ENCODE data around the gene CYRIA. TPM values are rescaled to one million over a fixed set of nuclear protein-coding genes. Genes with fewer than 3 reads are reported as not detected.

Gene CYRIA
- total and polyA plus RNA-seq, 9 donors, result 4.0 to 21.3 (median 13.2) TPM

DNA sequence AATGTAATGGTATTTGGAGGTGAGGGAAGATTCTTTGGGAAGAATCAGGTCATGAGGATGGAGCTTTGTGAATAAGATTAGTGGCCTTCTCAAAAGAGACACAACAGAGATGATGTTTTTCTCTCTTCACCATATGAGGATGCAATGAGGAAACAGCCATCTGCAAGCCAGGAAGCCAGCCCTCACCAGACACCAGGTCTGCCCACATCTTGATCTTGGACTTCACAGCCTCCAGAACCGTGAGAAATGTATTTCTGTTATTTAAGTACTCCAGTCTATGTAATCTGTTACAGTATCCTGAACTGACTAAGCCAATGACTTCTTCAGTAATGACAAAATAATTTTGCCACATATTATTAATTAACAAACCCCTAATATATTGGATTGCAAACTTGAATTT, 28.3 kb downstream of the CYRIA start:
- Histone ChIP-seq H3K36me3 (no peaks in the 10 kb centered on the region), H3K4me1 (ENCODE audit: insufficient read depth) (peaks cover 20% of the 10 kb centered on the region), H3K27ac (no peak overlapping the region), H3K4me3 (no peak overlapping the region), H3K27me3 (no peaks in the 10 kb centered on the region), H3K9me3 (no peaks in the 10 kb centered on the region)
- WGBS, 3 donors, result 87 to 98% (median 94%) methylated on average over 1 of the region's 1 CpG
- TF ChIP-seq, protein P1, sequence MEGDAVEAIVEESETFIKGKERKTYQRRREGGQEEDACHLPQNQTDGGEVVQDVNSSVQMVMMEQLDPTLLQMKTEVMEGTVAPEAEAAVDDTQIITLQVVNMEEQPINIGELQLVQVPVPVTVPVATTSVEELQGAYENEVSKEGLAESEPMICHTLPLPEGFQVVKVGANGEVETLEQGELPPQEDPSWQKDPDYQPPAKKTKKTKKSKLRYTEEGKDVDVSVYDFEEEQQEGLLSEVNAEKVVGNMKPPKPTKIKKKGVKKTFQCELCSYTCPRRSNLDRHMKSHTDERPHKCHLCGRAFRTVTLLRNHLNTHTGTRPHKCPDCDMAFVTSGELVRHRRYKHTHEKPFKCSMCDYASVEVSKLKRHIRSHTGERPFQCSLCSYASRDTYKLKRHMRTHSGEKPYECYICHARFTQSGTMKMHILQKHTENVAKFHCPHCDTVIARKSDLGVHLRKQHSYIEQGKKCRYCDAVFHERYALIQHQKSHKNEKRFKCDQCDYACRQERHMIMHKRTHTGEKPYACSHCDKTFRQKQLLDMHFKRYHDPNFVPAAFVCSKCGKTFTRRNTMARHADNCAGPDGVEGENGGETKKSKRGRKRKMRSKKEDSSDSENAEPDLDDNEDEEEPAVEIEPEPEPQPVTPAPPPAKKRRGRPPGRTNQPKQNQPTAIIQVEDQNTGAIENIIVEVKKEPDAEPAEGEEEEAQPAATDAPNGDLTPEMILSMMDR (IDR thresholded peaks at IDR 0.05), result no peak
- TF ChIP-seq EP300 (IDR thresholded peaks at IDR 0.05) (no peak), POLR2A (IDR thresholded peaks at IDR 0.05) (no peak)
- intact Hi-C loops (cut with DNase I), result no loop called here
- DNase-seq, result no peak

DNA sequence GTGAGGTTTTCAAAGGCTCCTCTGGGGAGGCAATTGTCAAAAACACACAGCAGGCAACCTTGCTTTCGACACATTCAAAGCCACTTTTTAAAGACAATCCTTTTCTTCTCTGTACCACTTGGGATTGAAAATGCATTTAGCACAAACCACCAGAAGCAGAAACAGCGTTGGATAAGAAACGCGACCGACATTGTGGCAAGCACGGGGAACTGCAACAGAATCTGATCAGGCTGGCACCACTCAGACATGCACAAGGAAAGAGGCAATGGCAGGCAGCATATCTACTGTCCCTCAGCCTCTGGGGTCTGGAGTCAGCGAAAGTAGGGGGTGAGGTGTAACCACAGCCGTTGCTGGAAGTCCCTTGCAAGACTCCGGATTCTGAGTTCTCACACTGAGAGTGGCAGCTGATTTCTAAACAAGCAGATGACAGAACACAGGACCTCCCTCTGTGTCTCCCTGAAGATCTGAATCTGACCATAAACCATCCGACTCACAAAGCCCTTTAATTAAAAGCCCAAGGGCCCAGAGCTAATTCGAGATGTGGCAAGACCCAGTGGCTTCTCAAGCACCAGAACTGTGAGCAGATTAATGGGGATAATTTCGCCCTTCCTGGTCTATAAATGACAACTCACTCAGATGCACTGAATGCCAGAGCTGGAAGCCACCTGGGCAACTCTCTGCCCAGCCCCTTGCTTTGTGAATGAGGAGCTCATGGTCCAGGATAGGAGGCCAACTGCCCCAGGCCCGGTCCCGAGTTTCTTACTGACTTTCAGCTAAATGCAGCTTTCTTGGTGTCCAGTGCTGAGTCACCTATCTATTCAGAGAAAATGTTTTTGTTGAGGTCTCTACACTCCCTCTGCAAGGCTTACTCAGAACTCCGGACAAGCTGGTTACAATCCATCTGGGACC, 29.6 kb downstream of the CYRIA start:
- Histone ChIP-seq H3K9me3 (no peaks in the 10 kb centered on the region), H3K27ac (no peak overlapping the region), H3K36me3 (no peaks in the 10 kb centered on the region), H3K4me1 (ENCODE audit: insufficient read depth) (peaks cover 23% of the 10 kb centered on the region), H3K4me3 (no peak overlapping the region), H3K27me3 (no peaks in the 10 kb centered on the region)
- TF ChIP-seq POLR2A (IDR thresholded peaks at IDR 0.05) (no peak), EP300 (IDR thresholded peaks at IDR 0.05) (no peak)
- TF ChIP-seq, protein P1 (IDR thresholded peaks at IDR 0.05), result no peak
- intact Hi-C loops (cut with DNase I), result no loop called here
- no peak for DNase-seq
- 69 to 82% (median 81%) methylated on average over 15 of the region's 15 CpGs for WGBS, 3 donors

DNA sequence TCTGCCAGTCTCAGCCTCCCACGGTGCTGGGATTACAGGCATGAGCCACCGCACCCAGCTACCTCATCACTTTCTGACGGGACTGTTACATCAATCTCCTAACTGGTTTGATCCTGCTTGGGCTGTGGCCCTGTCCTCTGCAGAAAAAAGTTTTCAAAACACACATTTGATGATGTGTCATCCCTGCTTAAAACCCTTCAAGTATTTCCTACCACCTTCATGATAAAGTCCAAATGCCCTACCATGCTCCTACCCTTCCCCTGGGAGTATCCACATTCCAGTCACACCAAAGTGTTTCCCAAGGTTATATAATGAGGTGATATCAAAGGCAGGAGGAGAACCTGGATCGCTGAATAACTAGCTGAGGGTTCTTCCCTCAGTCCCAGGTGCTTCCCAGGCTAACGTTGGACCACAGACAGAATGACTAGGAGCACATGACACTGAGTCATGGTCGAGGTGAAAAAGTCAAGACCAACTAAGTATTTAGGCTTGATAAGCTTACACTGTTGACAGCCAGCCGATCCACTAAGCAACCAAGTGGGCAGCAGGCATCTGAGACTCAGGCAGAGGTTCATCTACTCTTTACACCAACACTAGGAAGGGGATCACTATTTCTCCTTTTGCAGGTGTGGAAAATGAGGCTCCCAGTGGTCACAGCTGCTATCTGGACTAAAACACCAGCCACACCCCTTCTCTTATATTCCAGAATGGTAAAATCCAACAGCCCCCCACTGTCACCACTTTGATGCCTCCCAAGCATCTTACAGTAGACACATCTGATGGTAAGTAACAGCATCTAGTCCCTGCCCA, 31.8 kb downstream of the CYRIA start:
- DNase-seq, result no peak
- Histone ChIP-seq H3K4me1 (ENCODE audit: insufficient read depth) (peaks cover 14% of the 10 kb centered on the region), H3K27ac (no peak overlapping the region), H3K27me3 (no peaks in the 10 kb centered on the region), H3K4me3 (no peak overlapping the region), H3K9me3 (no peaks in the 10 kb centered on the region), H3K36me3 (no peaks in the 10 kb centered on the region)
- 71 to 91% (median 89%) methylated on average over 7 of the region's 7 CpGs for WGBS, 3 donors
- intact Hi-C loops (cut with DNase I), result no loop called here
- TF ChIP-seq, protein P1 (IDR thresholded peaks at IDR 0.05), result no peak
- TF ChIP-seq EP300 (IDR thresholded peaks at IDR 0.05) (no peak), POLR2A (IDR thresholded peaks at IDR 0.05) (no peak)

DNA sequence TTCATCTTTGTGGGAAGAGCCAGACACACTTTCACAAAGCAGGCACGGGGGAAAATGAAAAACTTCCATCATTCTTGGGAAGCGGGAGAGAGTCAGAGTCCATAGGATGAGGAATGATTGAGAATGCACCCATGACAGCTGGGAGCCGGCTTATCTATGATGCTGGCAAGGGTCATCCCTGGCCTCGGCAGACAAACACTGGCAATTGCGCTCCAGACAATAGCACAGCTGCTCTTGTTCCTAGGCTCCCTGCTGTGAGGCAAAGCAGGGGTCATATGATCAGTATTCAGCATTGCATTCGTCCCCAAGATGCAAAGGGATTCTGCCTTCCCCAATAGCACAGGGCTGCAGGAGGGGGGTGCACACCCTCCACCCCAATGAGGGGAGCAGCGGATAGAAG, 33.0 kb downstream of the CYRIA start:
- H3K27me3 ChIP-seq, result no peaks in the 10 kb centered on the region
- no peaks in the 10 kb centered on the region for H3K36me3 ChIP-seq
- no peak overlapping the region for H3K27ac ChIP-seq
- no peak overlapping the region for H3K4me3 ChIP-seq
- H3K4me1 ChIP-seq (ENCODE audit: insufficient read depth), result peaks cover 14% of the 10 kb centered on the region
- no peak for DNase-seq
- no peak for TF ChIP-seq POLR2A (IDR thresholded peaks at IDR 0.05)
- no peak for TF ChIP-seq EP300 (IDR thresholded peaks at IDR 0.05)
- TF ChIP-seq, protein P1 (IDR thresholded peaks at IDR 0.05), result no peak
- no peaks in the 10 kb centered on the region for H3K9me3 ChIP-seq
- WGBS, 3 donors, result 64 to 76% (median 65%) methylated on average over 7 of the region's 7 CpGs
- intact Hi-C loops (cut with DNase I), result no loop called here

Measured in ovary (tissue), 9 donors.